HUES6 (cell line): ENCODE data around the gene MROH2B.

ENCODE experiments used
- H3K27ac ChIP-seq: 2 replicates; pipeline ENCODE4 v1.7.0; 2013; ENCODE audit warnings: low read depth, mild to moderate bottlenecking, low read length, inconsistent platforms
- H3K27me3 ChIP-seq: 2 replicates; pipeline ENCODE4 v1.6.1; 2013; ENCODE audit warnings: low read length; ENCODE audit not compliant: control insufficient read depth, insufficient read depth
- H3K36me3 ChIP-seq: 2 replicates; pipeline ENCODE4 v1.6.1; 2013; ENCODE audit warnings: low read length; ENCODE audit not compliant: control insufficient read depth, insufficient read depth
- H3K4me1 ChIP-seq: 2 replicates; pipeline ENCODE4 v1.6.1; 2013; ENCODE audit warnings: low read length; ENCODE audit not compliant: control insufficient read depth, insufficient read depth
- H3K4me3 ChIP-seq: 2 replicates; pipeline ENCODE4 v1.5.1; 2013; ENCODE audit warnings: low read depth, low read length
- H3K9ac ChIP-seq: one replicate; pipeline ENCODE4 v1.6.1; 2013; ENCODE audit warnings: mild to moderate bottlenecking, low read length
- H3K9me3 ChIP-seq: 2 replicates; pipeline ENCODE4 v1.6.1; 2013; ENCODE audit warnings: low read depth, low read length; ENCODE audit not compliant: control insufficient read depth, insufficient read depth

The MROH2B gene

GRCh38 chr5:41012318-41012717 is 58.8 kb downstream of the MROH2B start:
- no peak overlapping the region for H3K4me3 ChIP-seq
- no peak overlapping the region for H3K27ac ChIP-seq
- no peak overlapping the region for H3K9ac ChIP-seq
- H3K36me3 ChIP-seq = no peaks in the 10 kb centered on the region
- no peaks in the 10 kb centered on the region for H3K27me3 ChIP-seq
- H3K9me3 ChIP-seq = no peaks in the 10 kb centered on the region
- H3K4me1 ChIP-seq = no peaks in the 10 kb centered on the region

- no peak overlapping the region for H3K27ac ChIP-seq
- H3K9me3 ChIP-seq = no peaks in the 10 kb centered on the region
- no peak overlapping the region for H3K9ac ChIP-seq
- no peaks in the 10 kb centered on the region for H3K4me1 ChIP-seq
- H3K27me3 ChIP-seq = no peaks in the 10 kb centered on the region
- no peak overlapping the region for H3K4me3 ChIP-seq
- no peaks in the 10 kb centered on the region for H3K36me3 ChIP-seq
Observed at GRCh38 chr5:41010572-41010971, 60.6 kb downstream of the MROH2B start.

- Histone ChIP-seq H3K9ac (no peak overlapping the region), H3K27me3 (no peaks in the 10 kb centered on the region), H3K4me1 (no peaks in the 10 kb centered on the region), H3K9me3 (no peaks in the 10 kb centered on the region), H3K27ac (no peak overlapping the region), H3K36me3 (no peaks in the 10 kb centered on the region), H3K4me3 (no peak overlapping the region)
Observed at GRCh38 chr5:41009232-41009631, 61.9 kb downstream of the MROH2B start.

- Histone ChIP-seq H3K9me3 (no peaks in the 10 kb centered on the region), H3K4me1 (no peaks in the 10 kb centered on the region), H3K27me3 (no peaks in the 10 kb centered on the region), H3K4me3 (no peak overlapping the region), H3K36me3 (no peaks in the 10 kb centered on the region), H3K27ac (no peak overlapping the region), H3K9ac (no peak overlapping the region)
Observed at GRCh38 chr5:41004931-41005330, 66.2 kb downstream of the MROH2B start.

- Histone ChIP-seq H3K9me3 (no peaks in the 10 kb centered on the region), H3K36me3 (no peaks in the 10 kb centered on the region), H3K27me3 (no peaks in the 10 kb centered on the region), H3K4me1 (no peaks in the 10 kb centered on the region), H3K9ac (no peak overlapping the region), H3K27ac (no peak overlapping the region), H3K4me3 (no peak overlapping the region)
Observed at GRCh38 chr5:41003670-41004376, 67.3 kb downstream of the MROH2B start.

GRCh38 chr5:40999966-41000365 is 71.2 kb downstream of the MROH2B start:
- H3K4me1 ChIP-seq = no peaks in the 10 kb centered on the region
- no peaks in the 10 kb centered on the region for H3K27me3 ChIP-seq
- no peak overlapping the region for H3K27ac ChIP-seq
- H3K4me3 ChIP-seq = no peak overlapping the region
- no peaks in the 10 kb centered on the region for H3K36me3 ChIP-seq
- H3K9ac ChIP-seq = no peak overlapping the region
- no peaks in the 10 kb centered on the region for H3K9me3 ChIP-seq

- H3K9ac ChIP-seq = no peak overlapping the region
- H3K9me3 ChIP-seq = no peaks in the 10 kb centered on the region
- no peaks in the 10 kb centered on the region for H3K36me3 ChIP-seq
- H3K27ac ChIP-seq = no peak overlapping the region
- no peak overlapping the region for H3K4me3 ChIP-seq
- no peaks in the 10 kb centered on the region for H3K4me1 ChIP-seq
- no peaks in the 10 kb centered on the region for H3K27me3 ChIP-seq
Observed at GRCh38 chr5:40999142-40999541, 72.0 kb downstream of the MROH2B start.

GRCh38 chr5:40995801-40996586 is 75.1 kb downstream of the MROH2B start:
- H3K4me3 ChIP-seq = no peak overlapping the region
- no peaks in the 10 kb centered on the region for H3K27me3 ChIP-seq
- H3K36me3 ChIP-seq = no peaks in the 10 kb centered on the region
- H3K27ac ChIP-seq = no peak overlapping the region
- no peaks in the 10 kb centered on the region for H3K4me1 ChIP-seq
- H3K9me3 ChIP-seq = peaks cover 5% of the 10 kb centered on the region; the same call in 1 of the 2 replicates
- no peak overlapping the region for H3K9ac ChIP-seq

GRCh38 chr5:40991981-40992559 is 79.1 kb downstream of the MROH2B start:
- no peaks in the 10 kb centered on the region for H3K4me1 ChIP-seq
- no peaks in the 10 kb centered on the region for H3K36me3 ChIP-seq
- no peak overlapping the region for H3K4me3 ChIP-seq
- H3K9me3 ChIP-seq = peaks cover 9% of the 10 kb centered on the region; the same call in 1 of the 2 replicates
- H3K27ac ChIP-seq = no peak overlapping the region
- H3K9ac ChIP-seq = no peak overlapping the region
- H3K27me3 ChIP-seq = no peaks in the 10 kb centered on the region

GRCh38 chr5:40991168-40991980 is 79.8 kb downstream of the MROH2B start:
- H3K4me3 ChIP-seq = no peak overlapping the region
- H3K27ac ChIP-seq = no peak overlapping the region
- no peaks in the 10 kb centered on the region for H3K36me3 ChIP-seq
- no peaks in the 10 kb centered on the region for H3K27me3 ChIP-seq
- H3K4me1 ChIP-seq = no peaks in the 10 kb centered on the region
- H3K9ac ChIP-seq = no peak overlapping the region
- peaks cover 13% of the 10 kb centered on the region for H3K9me3 ChIP-seq
